HEK293 (cell line): ENCODE results near the gene CPNE1.

Source experiments
- CTCF ChIA-PET: fragments of 350-600 bp; formaldehyde crosslinking; extraction: SDS; loops from one replicate; lab custom pipeline; 2021; ENCODE audit warnings: antibody characterized with exemption; lab: Yijun Ruan, JAX
- POLR2A ChIA-PET: fragments of 300-600 bp; formaldehyde crosslinking; extraction: SDS; loops from one replicate; lab custom pipeline; 2020; ENCODE audit warnings: antibody characterized with exemption, inconsistent platforms; lab: Yijun Ruan, JAX
- H3K27ac ChIP-seq: fragments of 200-500 bp; sonication (Bioruptor generic); 2 replicates; pipeline ENCODE4 v1.5.1; 2014; ENCODE audit warnings: low read depth, low read length, control low read depth, inconsistent platforms; ENCODE audit errors: extremely low read depth
- H3K36me3 ChIP-seq, 2 experiments: fragments of 200-500 bp in 1 of 2; sonication (Bioruptor generic) in 1 of 2; 1 replicate in 1 of 2; 2 replicates in 1 of 2; pipeline ENCODE4 v1.5.1; 2014 to 2017; ENCODE audit warnings: inconsistent platforms in 2 of 2, low read length in 2 of 2; ENCODE audit not compliant: control insufficient read depth in 2 of 2, insufficient read depth in 1 of 2
- H3K4me1 ChIP-seq: fragments of 200-500 bp; sonication (Bioruptor generic); 2 replicates; pipeline ENCODE4 v1.5.1; 2014; ENCODE audit warnings: mild to moderate bottlenecking, low read length, inconsistent platforms; ENCODE audit not compliant: control insufficient read depth, insufficient read depth
- H3K4me3 ChIP-seq: 2 replicates; pipeline ENCODE4 v1.5.1; 2011; ENCODE audit warnings: low read depth, mild to moderate bottlenecking, control low read depth, low read length, moderate library complexity
- H3K9me3 ChIP-seq: fragments of 200-500 bp; sonication (Bioruptor generic); 2 replicates; pipeline ENCODE4 v1.5.1; 2014; ENCODE audit warnings: low read depth, low read length, inconsistent platforms; ENCODE audit not compliant: control insufficient read depth, insufficient read depth
- HOXA7 ChIP-seq: sonication (generic); formaldehyde crosslinking; IDR thresholded peaks from 2 replicates; pipeline ENCODE4 v1.8.1; 2022; ENCODE audit warnings: missing genetic modification reagents, borderline replicate concordance
- HOXC10 ChIP-seq: sonication (generic); formaldehyde crosslinking; IDR thresholded peaks from 2 replicates; pipeline ENCODE4 v1.8.1; 2023; ENCODE audit warnings: mild to moderate bottlenecking, missing genetic modification reagents
- KLF16 ChIP-seq: fragments of 450-650 bp; formaldehyde crosslinking; IDR thresholded peaks from 2 replicates; pipeline ENCODE4 v1.5.1; 2017; ENCODE audit warnings: missing biosample characterization, missing genetic modification characterization
- PRDM1 ChIP-seq: fragments of 450-650 bp; formaldehyde crosslinking; IDR thresholded peaks from 2 replicates; pipeline ENCODE4; 2016; ENCODE audit warnings: missing biosample characterization, missing genetic modification characterization
- SCRT2 ChIP-seq: fragments of 450-650 bp; formaldehyde crosslinking; IDR thresholded peaks from 2 replicates; pipeline ENCODE4 v1.5.1; 2016; ENCODE audit warnings: missing biosample characterization, missing genetic modification characterization
- SP2 ChIP-seq: fragments of 450-650 bp; formaldehyde crosslinking; IDR thresholded peaks from 2 replicates; pipeline ENCODE4 v1.5.1; 2016; ENCODE audit warnings: missing biosample characterization, missing genetic modification characterization
- SP7 ChIP-seq: fragments of 450-650 bp; formaldehyde crosslinking; IDR thresholded peaks from 2 replicates; pipeline ENCODE4 v1.5.1; 2016; ENCODE audit warnings: missing biosample characterization, missing genetic modification characterization
- ZBTB17 ChIP-seq: fragments of 450-650 bp; formaldehyde crosslinking; IDR thresholded peaks from 2 replicates; pipeline ENCODE4 v1.5.1; 2016; ENCODE audit warnings: missing biosample characterization, missing genetic modification characterization
- ZBTB8A ChIP-seq: fragments of 450-650 bp; formaldehyde crosslinking; IDR thresholded peaks from 2 replicates; pipeline ENCODE4 v1.5.1; 2016; ENCODE audit warnings: missing biosample characterization, missing genetic modification characterization
- ZNF10 ChIP-seq: fragments of 450-650 bp; formaldehyde crosslinking; IDR thresholded peaks from 2 replicates; pipeline ENCODE4 v1.5.1; 2017; ENCODE audit warnings: missing biosample characterization, missing genetic modification characterization
- ZNF112 ChIP-seq: fragments of 450-650 bp; formaldehyde crosslinking; IDR thresholded peaks from 2 replicates; pipeline ENCODE4 v1.5.0; 2017; ENCODE audit warnings: missing biosample characterization, missing genetic modification characterization
- ZNF114 ChIP-seq: fragments of 450-650 bp; formaldehyde crosslinking; IDR thresholded peaks from 2 replicates; pipeline ENCODE4 v1.5.0; 2017; ENCODE audit warnings: missing biosample characterization, missing genetic modification characterization
- ZNF174 ChIP-seq: fragments of 450-650 bp; formaldehyde crosslinking; IDR thresholded peaks from 2 replicates; pipeline ENCODE4 v1.5.0; 2017; ENCODE audit warnings: missing biosample characterization, mild to moderate bottlenecking, missing genetic modification characterization
- ZNF23 ChIP-seq: fragments of 450-650 bp; formaldehyde crosslinking; IDR thresholded peaks from 2 replicates; pipeline ENCODE4 v1.5.1; 2016; ENCODE audit warnings: missing biosample characterization, missing genetic modification characterization, borderline replicate concordance
- ZNF274 ChIP-seq, 2 experiments: fragments of 200-500 bp in 1 of 2; fragments of 450-650 bp in 1 of 2; sonication (Bioruptor generic) in 1 of 2; formaldehyde crosslinking in 1 of 2; IDR thresholded peaks; 2 replicates each; pipeline versions ENCODE4 v1.5.1 to v1.6.1; 2014 to 2016; ENCODE audit warnings: borderline replicate concordance in 1 of 2, inconsistent platforms in 1 of 2, low read length in 1 of 2, missing biosample characterization in 1 of 2, missing genetic modification characterization in 1 of 2
- ZNF292 ChIP-seq: fragments of 450-650 bp; formaldehyde crosslinking; IDR thresholded peaks from 2 replicates; pipeline ENCODE4 v1.5.1; 2016; ENCODE audit warnings: low read depth, missing biosample characterization, missing genetic modification characterization, borderline replicate concordance
- ZNF302 ChIP-seq: fragments of 450-650 bp; formaldehyde crosslinking; IDR thresholded peaks from 2 replicates; pipeline ENCODE4 v1.5.1; 2016; ENCODE audit warnings: missing biosample characterization, missing genetic modification characterization, low read depth
- ZNF394 ChIP-seq: fragments of 450-650 bp; formaldehyde crosslinking; IDR thresholded peaks from 2 replicates; pipeline ENCODE4 v1.5.1; 2016; ENCODE audit warnings: missing biosample characterization, missing genetic modification characterization, mild to moderate bottlenecking, moderate library complexity, borderline replicate concordance
- ZNF514 ChIP-seq: fragments of 450-650 bp; formaldehyde crosslinking; IDR thresholded peaks from 2 replicates; pipeline ENCODE4 v1.5.1; 2016; ENCODE audit warnings: missing biosample characterization, missing genetic modification characterization
- ZNF548 ChIP-seq: fragments of 450-650 bp; formaldehyde crosslinking; IDR thresholded peaks from 2 replicates; pipeline ENCODE4 v1.5.1; 2016; ENCODE audit warnings: missing biosample characterization, missing genetic modification characterization
- ZNF664 ChIP-seq: fragments of 450-650 bp; formaldehyde crosslinking; IDR thresholded peaks from 2 replicates; pipeline ENCODE4 v1.5.1; 2016; ENCODE audit warnings: missing biosample characterization, missing genetic modification characterization
- ZNF76 ChIP-seq: fragments of 450-650 bp; formaldehyde crosslinking; IDR thresholded peaks from 2 replicates; pipeline ENCODE4; 2016; ENCODE audit warnings: low read depth, missing biosample characterization, missing genetic modification characterization, borderline replicate concordance
- ZNF843 ChIP-seq: fragments of 450-650 bp; formaldehyde crosslinking; IDR thresholded peaks from 2 replicates; pipeline ENCODE4 v1.5.1; 2016; ENCODE audit warnings: missing biosample characterization, missing genetic modification characterization
- ZSCAN16 ChIP-seq: fragments of 450-650 bp; formaldehyde crosslinking; IDR thresholded peaks from 2 replicates; pipeline ENCODE4 v1.5.1; 2016; ENCODE audit warnings: missing biosample characterization, missing genetic modification characterization
- TF ChIP-seq, protein P1 (sequence below): fragments of 450-650 bp; formaldehyde crosslinking; IDR thresholded peaks from 2 replicates; pipeline ENCODE4 v1.5.1; 2016; ENCODE audit warnings: missing biosample characterization, missing genetic modification characterization
- TF ChIP-seq, protein P2 (sequence below): fragments of 450-650 bp; formaldehyde crosslinking; IDR thresholded peaks from 2 replicates; pipeline ENCODE4 v1.5.1; 2016; ENCODE audit warnings: missing biosample characterization, missing genetic modification characterization
- TF ChIP-seq, protein P3 (sequence below): fragments of 450-650 bp; formaldehyde crosslinking; IDR thresholded peaks from 2 replicates; pipeline ENCODE4 v1.5.1; 2016; ENCODE audit warnings: missing biosample characterization, missing genetic modification characterization
- TF ChIP-seq, protein P4 (sequence below): fragments of 450-650 bp; formaldehyde crosslinking; IDR thresholded peaks from 2 replicates; pipeline ENCODE4 v1.5.1; 2016; ENCODE audit warnings: missing biosample characterization, missing genetic modification characterization

Gene CPNE1

DNA sequence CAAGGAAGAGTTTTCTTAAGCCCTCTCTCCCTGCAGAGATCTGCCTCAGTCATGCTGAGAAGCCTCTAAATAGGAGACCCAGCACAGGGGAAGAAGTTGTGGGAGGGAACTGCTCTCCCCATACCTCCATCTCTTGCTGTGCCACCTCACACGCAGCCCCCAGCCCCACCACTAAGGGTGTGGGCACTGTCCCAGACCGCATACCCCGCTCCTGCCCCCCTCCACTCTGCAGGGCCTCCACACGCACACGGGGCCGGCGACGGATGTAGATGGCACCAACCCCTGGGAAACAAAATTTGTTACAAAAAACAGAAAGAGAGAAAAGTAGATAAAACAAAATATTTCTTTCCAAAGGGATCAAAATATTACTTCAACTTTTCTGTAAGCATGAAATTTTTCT is 10.2 kb upstream of the CPNE1 start:
- ChIA-PET POLR2A (no interaction called here), CTCF (no interaction called here)
- H3K4me3 ChIP-seq, result no peak overlapping the region
- H3K9me3 ChIP-seq, result no peaks in the 10 kb centered on the region
- no peak overlapping the region for H3K27ac ChIP-seq
- peaks cover 6 to 45% of the 10 kb centered on the region in 2 experiments; a peak in 2 of 3 replicates for H3K36me3 ChIP-seq
- H3K4me1 ChIP-seq, result no peaks in the 10 kb centered on the region
- TF ChIP-seq, protein P1, sequence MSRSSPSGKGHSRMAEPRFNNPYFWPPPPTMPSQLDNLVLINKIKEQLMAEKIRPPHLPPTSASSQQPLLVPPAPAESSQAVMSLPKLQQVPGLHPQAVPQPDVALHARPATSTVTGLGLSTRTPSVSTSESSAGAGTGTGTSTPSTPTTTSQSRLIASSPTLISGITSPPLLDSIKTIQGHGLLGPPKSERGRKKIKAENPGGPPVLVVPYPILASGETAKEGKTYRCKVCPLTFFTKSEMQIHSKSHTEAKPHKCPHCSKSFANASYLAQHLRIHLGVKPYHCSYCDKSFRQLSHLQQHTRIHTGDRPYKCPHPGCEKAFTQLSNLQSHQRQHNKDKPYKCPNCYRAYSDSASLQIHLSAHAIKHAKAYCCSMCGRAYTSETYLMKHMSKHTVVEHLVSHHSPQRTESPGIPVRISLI (tag by site-specific recombination), result no peak

DNA sequence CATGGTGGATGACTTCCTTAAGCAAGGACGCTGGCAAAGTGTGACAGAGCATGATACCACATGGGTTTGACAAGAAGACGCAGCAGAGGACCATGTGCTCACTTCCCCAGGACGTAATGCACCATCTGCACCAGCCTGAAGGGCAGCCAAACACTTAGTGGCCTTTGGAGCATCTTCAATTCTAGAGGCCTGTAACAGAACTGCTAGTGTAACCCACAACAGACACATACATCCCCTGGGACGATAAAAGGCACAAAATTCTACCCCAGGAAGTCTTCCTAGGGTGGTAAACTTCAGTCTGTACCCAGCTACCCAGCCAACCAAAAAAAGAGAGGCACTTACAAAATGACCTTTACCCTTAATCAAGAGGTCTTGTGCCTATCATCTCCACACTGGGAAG is 9.2 kb upstream of the CPNE1 start:
- POLR2A ChIA-PET, result no interaction called here
- CTCF ChIA-PET, result interaction anchor here (0.5 kb wide), 1 partner anchor 476 kb away, joined by 3 read pairs; no protein-coding TSS in a partner anchor
- Histone ChIP-seq H3K36me3 (peaks cover 6 to 55% of the 10 kb centered on the region in 2 experiments), H3K4me3 (no peak overlapping the region), H3K27ac (no peak overlapping the region), H3K4me1 (no peaks in the 10 kb centered on the region), H3K9me3 (no peaks in the 10 kb centered on the region)
- TF ChIP-seq SP7 (no peak), ZNF112 (tag by site-specific recombination) (no peak), ZBTB17 (tag by site-specific recombination) (no peak), ZNF76 (no peak), PRDM1 (tag by site-specific recombination) (no peak), ZBTB8A (tag by site-specific recombination) (no peak), ZNF394 (no peak), ZNF664 (tag by site-specific recombination) (no peak), ZNF292 (tag by site-specific recombination) (no peak), ZNF548 (tag by site-specific recombination) (no peak), KLF16 (tag by site-specific recombination) (no peak)
- TF ChIP-seq, protein P2, sequence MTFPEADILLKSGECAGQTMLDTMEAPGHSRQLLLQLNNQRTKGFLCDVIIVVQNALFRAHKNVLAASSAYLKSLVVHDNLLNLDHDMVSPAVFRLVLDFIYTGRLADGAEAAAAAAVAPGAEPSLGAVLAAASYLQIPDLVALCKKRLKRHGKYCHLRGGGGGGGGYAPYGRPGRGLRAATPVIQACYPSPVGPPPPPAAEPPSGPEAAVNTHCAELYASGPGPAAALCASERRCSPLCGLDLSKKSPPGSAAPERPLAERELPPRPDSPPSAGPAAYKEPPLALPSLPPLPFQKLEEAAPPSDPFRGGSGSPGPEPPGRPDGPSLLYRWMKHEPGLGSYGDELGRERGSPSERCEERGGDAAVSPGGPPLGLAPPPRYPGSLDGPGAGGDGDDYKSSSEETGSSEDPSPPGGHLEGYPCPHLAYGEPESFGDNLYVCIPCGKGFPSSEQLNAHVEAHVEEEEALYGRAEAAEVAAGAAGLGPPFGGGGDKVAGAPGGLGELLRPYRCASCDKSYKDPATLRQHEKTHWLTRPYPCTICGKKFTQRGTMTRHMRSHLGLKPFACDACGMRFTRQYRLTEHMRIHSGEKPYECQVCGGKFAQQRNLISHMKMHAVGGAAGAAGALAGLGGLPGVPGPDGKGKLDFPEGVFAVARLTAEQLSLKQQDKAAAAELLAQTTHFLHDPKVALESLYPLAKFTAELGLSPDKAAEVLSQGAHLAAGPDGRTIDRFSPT (tag by site-specific recombination), result no peak

DNA sequence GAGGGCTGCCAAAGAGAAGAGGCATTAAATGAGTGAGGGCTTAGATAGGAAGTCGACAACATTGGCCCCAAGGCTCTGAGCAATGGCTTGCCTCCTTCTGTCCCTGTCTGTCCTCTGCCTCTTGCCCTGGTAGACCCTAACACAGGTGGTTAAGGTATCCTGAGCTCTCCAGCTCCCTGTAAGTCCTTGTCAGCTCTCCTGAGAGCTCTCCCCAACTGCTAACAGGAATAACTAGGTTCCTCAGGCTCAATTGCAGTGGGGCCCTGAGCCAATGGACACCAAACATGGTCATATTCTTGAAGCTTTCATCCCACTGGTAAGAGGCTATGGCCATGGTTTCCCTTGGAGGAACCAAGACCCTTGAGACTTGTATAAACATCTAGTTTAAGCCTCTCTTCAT is 5.0 kb upstream of the CPNE1 start:
- Histone ChIP-seq H3K9me3 (no peaks in the 10 kb centered on the region), H3K36me3 (peaks cover 14 to 58% of the 10 kb centered on the region in 2 experiments), H3K4me1 (no peaks in the 10 kb centered on the region), H3K4me3 (no peak overlapping the region), H3K27ac (no peak overlapping the region)
- CTCF ChIA-PET, result no interaction called here
- POLR2A ChIA-PET, result interaction anchor here (0.6 kb wide), 1 partner anchor 363 kb away, joined by 3 read pairs; no protein-coding TSS in a partner anchor
- TF ChIP-seq ZNF514 (no peak), ZNF664 (tag by site-specific recombination) (no peak), SCRT2 (no peak), ZSCAN16 (tag by site-specific recombination) (no peak), ZNF23 (tag by site-specific recombination) (no peak), ZNF114 (tag by site-specific recombination) (no peak), ZNF174 (tag by site-specific recombination) (no peak), HOXA7 (no peak), ZNF10 (no peak), ZNF843 (tag by site-specific recombination) (no peak), SP2 (tag by site-specific recombination) (no peak), ZNF302 (no peak), HOXC10 (CRISPR knock-in tag) (no peak), ZNF274 (IDR thresholded peaks at IDR 0.05; ENCODE audit: low read length) (no peak), ZNF274 (tag by site-specific recombination; IDR thresholded peaks at IDR 0.05; ENCODE audit: borderline replicate concordance) (no peak)
- TF ChIP-seq, protein P3, sequence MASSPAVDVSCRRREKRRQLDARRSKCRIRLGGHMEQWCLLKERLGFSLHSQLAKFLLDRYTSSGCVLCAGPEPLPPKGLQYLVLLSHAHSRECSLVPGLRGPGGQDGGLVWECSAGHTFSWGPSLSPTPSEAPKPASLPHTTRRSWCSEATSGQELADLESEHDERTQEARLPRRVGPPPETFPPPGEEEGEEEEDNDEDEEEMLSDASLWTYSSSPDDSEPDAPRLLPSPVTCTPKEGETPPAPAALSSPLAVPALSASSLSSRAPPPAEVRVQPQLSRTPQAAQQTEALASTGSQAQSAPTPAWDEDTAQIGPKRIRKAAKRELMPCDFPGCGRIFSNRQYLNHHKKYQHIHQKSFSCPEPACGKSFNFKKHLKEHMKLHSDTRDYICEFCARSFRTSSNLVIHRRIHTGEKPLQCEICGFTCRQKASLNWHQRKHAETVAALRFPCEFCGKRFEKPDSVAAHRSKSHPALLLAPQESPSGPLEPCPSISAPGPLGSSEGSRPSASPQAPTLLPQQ (tag by site-specific recombination), result no peak
- TF ChIP-seq, protein P4, sequence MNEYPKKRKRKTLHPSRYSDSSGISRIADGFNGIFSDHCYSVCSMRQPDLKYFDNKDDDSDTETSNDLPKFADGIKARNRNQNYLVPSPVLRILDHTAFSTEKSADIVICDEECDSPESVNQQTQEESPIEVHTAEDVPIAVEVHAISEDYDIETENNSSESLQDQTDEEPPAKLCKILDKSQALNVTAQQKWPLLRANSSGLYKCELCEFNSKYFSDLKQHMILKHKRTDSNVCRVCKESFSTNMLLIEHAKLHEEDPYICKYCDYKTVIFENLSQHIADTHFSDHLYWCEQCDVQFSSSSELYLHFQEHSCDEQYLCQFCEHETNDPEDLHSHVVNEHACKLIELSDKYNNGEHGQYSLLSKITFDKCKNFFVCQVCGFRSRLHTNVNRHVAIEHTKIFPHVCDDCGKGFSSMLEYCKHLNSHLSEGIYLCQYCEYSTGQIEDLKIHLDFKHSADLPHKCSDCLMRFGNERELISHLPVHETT, result no peak
